ENCODE results near the gene FEM1C.

DNA sequence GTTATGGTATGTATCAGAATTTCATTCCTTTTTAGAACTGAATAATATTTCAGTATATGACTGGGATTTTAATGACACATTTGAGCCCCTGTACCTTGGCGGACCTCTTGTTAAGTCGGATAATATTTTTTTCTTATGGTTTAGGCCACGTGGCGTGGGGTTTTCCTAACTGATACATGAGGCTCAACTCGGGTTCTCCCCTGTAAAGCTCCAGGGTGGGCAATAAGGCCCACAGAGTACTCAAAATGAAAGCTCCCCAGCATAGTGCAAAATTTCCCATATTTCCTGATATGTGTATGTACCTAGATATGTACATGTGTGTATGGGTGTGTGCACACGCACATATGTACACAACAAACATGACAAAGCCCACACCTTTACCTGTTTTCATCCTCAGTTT lies 33.2 kb upstream of the FEM1C start:
- TF ChIP-seq, protein P1, sequence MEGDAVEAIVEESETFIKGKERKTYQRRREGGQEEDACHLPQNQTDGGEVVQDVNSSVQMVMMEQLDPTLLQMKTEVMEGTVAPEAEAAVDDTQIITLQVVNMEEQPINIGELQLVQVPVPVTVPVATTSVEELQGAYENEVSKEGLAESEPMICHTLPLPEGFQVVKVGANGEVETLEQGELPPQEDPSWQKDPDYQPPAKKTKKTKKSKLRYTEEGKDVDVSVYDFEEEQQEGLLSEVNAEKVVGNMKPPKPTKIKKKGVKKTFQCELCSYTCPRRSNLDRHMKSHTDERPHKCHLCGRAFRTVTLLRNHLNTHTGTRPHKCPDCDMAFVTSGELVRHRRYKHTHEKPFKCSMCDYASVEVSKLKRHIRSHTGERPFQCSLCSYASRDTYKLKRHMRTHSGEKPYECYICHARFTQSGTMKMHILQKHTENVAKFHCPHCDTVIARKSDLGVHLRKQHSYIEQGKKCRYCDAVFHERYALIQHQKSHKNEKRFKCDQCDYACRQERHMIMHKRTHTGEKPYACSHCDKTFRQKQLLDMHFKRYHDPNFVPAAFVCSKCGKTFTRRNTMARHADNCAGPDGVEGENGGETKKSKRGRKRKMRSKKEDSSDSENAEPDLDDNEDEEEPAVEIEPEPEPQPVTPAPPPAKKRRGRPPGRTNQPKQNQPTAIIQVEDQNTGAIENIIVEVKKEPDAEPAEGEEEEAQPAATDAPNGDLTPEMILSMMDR (IDR thresholded peaks at IDR 0.05) = no peak
- TF ChIP-seq POLR2AphosphoS5 (IDR thresholded peaks at IDR 0.05) (no peak), POLR2A (IDR thresholded peaks at IDR 0.05; ENCODE audit: low read depth) (no peak)
